Gastrocnemius medialis (tissue), 4 donors: ENCODE results near the gene UNC93A.
"Not testable (repeated sequence)": the region's sequence is repeated elsewhere in the genome, so short reads cannot be mapped to it uniquely, and the experiment has no call there.

Experiments
- POLR2A ChIP-seq, 2 donors: fragments of 450-650 bp; IDR thresholded peaks; one replicate each; pipeline ENCODE4 v1.6.1; 2017; ENCODE audit warnings: antibody characterized with exemption in 2 of 2, mild to moderate bottlenecking in 2 of 2, moderate library complexity in 2 of 2
- TF ChIP-seq, protein P1 (sequence below), 5 experiments: fragments of 450-650 bp in 3 of 5; fragments of 200-600 bp in 2 of 5; sonication (generic) in 2 of 5; IDR thresholded peaks in 4 of 5; conservative IDR thresholded peaks in 1 of 5; 1 replicate in 4 of 5; 2 replicates in 1 of 5; pipeline ENCODE4 v1.5.1; 2016 to 2019; ENCODE audit warnings: antibody characterized with exemption in 5 of 5, mild to moderate bottlenecking in 3 of 5, moderate library complexity in 3 of 5

DNA sequence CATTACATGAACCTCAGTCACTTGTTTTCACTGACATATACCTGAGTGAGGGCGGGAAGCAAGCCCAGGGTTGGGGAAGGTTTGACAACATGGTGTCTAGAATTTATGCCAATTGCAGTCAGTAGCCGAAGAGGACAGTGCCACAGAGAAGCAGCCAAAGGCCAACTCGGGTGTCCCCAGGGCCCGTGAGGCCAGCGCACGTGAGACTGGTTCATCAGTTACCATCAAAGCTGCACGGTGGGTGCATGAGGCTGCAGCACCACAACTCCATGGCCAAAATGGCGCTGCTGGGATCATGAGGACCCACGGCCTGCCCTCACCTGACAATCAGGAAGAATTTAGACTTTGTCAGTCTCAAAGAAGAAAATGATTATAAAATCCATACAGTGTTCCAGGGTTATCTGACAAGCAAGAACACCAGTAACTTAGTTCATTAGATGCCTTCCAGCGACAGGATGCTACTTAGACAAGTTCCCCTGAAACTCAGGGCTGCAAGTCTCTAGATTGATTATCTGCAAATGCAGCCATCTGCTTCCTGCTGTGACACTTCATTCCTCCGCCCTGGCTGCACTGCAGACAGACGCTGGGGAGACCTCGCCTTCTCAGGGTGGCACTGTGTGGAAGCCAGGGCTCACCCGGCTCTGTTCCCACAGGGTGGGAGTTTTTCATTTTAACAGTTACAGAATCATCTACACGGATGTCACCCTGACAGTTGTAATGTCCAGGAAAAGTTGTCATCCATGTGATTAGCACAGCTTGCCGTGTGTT is 12.8 kb upstream of the UNC93A start:
- TF ChIP-seq, protein P1, sequence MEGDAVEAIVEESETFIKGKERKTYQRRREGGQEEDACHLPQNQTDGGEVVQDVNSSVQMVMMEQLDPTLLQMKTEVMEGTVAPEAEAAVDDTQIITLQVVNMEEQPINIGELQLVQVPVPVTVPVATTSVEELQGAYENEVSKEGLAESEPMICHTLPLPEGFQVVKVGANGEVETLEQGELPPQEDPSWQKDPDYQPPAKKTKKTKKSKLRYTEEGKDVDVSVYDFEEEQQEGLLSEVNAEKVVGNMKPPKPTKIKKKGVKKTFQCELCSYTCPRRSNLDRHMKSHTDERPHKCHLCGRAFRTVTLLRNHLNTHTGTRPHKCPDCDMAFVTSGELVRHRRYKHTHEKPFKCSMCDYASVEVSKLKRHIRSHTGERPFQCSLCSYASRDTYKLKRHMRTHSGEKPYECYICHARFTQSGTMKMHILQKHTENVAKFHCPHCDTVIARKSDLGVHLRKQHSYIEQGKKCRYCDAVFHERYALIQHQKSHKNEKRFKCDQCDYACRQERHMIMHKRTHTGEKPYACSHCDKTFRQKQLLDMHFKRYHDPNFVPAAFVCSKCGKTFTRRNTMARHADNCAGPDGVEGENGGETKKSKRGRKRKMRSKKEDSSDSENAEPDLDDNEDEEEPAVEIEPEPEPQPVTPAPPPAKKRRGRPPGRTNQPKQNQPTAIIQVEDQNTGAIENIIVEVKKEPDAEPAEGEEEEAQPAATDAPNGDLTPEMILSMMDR (IDR thresholded peaks at IDR 0.05 in 4 of 5, conservative IDR thresholded peaks at IDR 0.05 in 1 of 5), result not testable (repeated sequence)
- TF ChIP-seq POLR2A (IDR thresholded peaks at IDR 0.05), result not testable (repeated sequence)
